ENCODE results near the gene YIF1A. TPM values are rescaled to one million over a fixed set of nuclear protein-coding genes. Genes with fewer than 3 reads are reported as not detected.
A peak's percentile ranks its signal among the peaks of the same experiment; 100 is the strongest.

Gene YIF1A, protein sequence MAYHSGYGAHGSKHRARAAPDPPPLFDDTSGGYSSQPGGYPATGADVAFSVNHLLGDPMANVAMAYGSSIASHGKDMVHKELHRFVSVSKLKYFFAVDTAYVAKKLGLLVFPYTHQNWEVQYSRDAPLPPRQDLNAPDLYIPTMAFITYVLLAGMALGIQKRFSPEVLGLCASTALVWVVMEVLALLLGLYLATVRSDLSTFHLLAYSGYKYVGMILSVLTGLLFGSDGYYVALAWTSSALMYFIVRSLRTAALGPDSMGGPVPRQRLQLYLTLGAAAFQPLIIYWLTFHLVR
- total RNA-seq = 120 and 142 TPM in 2 replicates

DNA sequence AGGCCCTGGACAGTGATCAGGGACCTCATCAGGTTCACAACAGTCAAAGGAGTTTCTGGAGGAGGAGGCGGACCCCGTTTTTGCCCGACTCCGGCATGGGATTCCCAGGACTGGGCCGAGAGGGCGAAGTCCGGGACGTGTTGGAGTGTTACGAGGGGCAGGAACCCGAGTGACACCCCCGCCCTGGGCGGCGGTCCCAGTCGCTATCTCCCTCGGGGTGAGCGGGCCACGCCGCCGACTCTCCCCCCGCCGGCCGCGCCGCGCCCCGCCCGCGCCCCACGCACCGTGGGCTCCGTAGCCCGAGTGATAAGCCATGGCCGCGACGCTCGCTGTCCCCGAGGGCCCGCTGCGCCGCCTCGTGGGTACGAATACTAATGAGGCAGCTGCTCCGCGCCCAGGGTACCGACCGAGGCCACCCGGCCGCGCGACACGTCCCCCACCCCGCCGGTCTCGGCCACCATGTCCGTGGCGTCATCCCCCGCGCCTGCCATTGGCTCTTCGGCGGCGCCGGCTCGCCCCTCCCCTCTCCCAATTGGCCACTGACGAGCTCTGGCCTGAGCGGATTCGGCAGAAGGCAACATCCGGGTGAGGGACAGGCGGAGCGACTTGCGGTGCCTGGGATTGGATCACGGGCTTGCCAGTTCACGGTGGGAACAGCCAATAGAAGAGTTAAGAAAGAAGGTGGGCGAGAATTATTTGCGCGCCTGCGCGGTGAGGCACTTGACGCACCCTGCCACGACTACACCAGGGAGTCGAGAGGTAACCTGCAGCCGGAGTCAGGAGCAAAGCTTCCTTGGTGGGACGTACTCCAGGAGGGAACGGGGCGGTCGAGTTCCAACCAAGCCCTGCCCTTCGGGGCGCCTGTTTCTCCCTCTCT, at the start of gene YIF1A:
TSS of gene YIF1A (minus strand) at position 473 of the 877 bp plus-strand sequence. CDS start at position 315, 158 bp downstream.
- DNase-seq (ENCODE audit: extremely low read depth, low read depth, low spot score) = peak; percentile 93

DNA sequence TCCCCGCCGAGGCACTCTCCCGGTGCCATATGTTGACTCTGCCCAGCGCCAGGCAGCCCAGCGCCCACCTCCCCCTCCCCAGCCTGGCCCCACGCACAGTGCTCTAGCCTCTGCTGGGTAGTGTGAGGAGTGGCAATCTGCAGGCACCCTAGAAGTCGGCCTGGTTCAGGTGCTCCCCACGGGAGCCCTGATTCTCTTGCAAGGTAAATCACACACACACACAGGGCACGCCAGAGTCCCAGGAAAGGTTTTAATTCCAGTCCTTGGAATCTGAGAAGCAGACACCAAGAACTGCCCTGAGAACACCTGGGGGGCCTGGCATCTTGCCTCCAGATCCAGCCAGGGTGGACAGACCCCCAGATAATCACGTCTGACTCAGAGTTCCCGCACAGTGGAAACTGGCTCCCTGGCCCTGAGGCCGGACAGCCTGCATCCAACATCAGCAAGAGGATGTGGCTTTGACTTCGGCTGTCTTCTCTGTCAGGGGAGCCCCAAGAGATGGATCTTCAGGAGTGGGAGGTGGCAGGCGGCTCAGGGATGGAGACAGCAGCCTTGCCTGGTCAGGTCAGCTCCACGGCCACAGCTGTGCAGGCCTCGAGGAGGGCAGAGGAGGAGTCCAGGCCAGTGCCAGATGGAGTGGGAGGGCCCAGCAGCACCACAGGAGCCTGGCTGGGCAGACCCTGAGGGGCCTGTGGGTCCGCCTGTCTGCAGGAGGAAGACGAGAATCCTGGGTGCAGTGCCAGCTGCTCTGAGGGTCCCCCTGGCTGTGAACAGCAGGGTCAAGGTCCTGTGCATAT, 48.4 kb upstream of the YIF1A start:
- no peak for DNase-seq (ENCODE audit: extremely low read depth, low read depth, low spot score)

DNA sequence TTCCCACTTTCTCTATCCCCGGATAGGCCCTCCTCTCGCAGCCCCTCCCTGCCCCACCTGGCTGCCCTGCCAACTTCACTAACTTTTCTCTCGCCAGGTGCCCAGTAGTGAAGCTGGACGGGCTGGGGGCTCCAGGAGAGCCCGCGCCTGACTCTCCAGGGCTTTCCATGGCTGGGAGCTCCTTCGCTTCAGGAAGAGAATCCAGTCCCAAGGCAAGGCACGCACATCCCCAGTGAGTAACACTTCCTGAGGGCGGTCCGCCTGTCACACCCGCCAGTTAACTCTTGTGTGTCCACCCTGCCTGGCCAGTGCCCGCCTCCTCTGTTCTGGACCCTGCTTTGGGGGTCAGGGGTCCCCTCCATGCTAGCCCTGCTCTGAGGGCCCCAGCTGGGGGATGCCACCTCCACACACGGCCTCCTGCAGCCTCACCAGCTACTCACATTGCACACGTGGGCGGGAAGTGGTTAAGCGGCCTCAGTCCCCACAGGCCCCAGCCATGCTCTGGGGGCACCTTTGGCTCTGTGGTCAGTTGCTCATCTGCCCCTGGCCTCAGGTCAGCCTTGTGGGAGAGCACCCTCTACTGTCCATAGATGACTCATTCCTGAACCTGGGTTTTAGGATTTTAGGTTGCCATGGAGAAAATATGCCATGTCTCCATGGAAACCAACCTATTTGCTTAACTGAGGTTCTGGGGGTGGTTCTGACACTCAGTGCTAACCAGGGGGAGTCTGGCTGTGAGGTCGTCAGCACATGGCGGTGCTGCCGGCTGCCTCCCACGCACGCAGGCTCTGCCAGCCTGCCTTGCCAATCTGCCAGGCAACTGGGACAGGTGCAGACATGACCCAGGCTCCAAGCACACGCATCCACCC, 47.5 kb upstream of the YIF1A start, which contains the start of gene RIN1:
TSS of gene RIN1 (minus strand) at position 201 of the 869 bp plus-strand sequence. CDS start at position 169, 32 bp downstream.
- peak; percentile 63 for DNase-seq (ENCODE audit: extremely low read depth, low read depth, low spot score)

DNA sequence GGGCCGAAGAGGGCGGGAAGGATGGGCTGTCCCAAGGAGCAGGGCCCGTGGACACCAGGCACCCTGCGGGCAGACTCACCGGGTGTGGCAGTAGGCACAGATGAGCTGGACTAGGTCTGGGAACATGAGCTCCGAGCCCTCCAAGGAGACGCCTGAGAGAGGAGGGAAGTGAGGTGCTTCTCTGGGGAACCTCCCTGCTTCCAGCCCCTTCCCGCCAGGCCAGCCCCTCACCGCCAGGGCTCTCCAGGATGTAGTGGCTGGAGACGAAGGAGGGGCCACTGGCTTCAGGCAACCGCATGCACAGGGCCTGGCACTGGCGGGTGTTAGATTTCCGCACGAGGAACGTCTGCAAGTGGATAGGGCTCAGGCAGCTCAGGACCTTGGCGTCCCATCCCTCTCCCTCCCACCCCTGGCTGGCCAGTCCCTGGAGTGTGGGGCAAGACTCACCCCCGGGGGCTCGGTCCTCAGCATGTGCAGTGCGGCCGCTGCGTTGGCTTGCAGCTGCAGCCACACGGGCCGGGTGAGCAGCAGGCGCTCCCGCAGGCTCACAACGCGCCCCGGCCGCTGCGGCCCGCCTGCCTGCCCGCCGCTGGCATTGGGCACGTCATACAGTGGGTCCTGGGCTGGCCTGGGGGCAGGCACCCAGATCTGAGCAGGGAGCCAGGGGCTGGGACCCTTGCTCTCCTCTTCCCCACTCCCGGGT, 46.7 kb upstream of the YIF1A start:
- no peak for DNase-seq (ENCODE audit: extremely low read depth, low read depth, low spot score)

DNA sequence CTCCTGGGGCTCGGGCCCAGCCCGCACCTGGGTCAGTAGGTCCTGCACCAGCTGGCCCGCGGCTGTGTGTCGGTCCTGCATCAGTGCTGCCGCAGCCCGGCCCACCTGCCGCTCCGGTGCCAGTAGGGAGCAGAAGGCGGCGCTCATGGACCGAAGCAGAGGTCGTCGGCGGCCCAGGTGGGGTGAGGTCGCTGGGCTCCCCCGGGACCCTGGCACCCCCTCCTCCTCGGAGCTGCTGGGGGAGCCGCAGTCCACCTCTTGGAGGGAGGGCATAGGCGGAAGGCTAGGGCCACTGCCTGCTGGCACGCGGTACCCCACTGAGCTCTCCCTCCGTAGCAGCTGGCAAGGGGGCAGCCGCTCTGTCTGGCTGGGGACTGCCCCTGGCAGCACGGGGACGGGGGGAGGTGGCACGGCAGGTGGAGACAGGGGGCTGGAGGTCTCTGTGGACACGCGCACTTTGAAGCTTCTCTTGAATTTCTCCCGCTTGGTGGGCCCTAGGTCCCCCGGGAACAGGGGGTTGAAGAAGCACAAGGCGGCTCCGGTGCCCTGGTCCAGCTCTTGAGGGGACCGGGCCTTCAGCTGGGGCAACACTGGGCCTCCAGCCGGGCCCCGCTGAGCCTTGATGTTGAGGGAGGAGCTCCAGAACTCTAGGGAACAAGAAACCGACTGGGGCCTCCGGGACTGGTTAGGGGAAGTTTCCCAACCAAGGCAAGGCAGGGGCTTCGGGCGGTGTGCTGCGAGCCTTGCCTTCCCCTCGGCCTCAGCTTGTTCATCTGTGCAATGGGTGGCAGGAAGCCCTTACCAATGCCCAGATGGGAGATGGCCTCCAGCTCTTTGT, 45.9 kb upstream of the YIF1A start:
- DNase-seq (ENCODE audit: extremely low read depth, low read depth, low spot score) = no peak

DNA sequence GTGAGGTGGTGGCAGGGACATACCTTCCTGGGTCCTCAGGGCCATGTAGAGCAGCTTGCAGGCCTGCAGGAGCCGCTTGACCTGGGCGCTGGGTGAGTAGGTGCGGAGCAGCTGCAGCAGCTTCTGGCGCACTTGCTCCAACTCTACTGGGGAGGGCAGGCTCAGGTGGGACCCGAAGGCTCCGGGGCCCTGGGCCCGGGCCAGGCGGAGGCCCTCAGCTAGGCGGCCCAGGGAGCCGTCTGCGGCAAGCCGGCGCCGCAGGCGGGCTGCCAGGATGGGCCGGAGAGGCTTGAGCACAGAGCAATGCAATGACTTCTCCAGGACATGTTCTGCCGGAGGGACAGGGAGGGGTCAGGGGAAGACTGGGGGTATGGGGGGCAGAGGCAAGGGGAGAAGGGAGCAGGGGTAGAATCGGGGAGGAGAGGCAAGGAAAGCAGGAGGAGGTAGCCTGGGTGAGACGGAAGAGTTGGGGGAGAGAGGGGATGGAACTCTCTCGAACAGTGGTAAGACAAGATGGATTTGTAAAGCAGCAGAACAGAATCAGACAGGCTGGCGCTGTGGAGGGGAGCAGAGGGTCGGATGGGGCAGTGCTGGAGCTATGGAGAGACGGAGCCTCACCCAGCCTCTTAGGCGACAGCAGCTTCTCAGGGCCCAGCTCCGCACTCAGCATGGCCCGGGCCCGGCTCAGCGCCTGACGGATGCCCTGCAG, 45.1 kb upstream of the YIF1A start:
- no peak for DNase-seq (ENCODE audit: extremely low read depth, low read depth, low spot score)

DNA sequence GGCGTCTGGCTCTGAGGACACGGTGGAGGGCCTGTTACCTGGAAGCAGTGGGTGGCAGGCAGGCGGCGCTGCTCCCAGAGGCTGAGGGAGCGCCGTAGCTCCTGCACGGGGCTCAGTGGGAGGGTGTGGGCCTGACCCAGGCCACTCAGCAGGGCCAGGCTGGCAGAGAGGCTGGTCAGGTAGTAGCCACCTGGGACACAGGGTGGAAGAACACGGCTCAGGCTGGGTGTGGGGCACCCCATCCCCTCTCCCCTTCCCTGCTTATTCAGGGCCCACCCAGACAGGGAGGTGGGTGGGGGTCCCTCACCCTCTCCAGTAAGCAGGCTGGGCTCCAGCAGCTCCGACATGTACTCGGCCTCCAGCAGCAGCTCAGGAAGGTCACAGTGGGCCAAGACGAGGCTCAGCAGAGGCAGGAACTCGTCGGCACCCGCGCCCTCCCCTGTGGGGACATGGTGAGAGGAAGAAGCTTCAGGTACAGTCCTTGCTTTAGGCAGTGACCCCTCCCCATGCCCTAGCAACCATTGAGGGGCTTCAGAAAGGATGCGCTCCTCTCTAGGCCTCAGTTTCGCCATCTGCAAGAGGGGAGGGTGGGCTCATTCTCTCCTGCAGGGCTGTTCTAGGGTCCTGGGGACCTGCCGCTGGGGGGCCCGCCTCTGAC, 44.4 kb upstream of the YIF1A start:
- DNase-seq (ENCODE audit: extremely low read depth, low read depth, low spot score) = no peak

DNA sequence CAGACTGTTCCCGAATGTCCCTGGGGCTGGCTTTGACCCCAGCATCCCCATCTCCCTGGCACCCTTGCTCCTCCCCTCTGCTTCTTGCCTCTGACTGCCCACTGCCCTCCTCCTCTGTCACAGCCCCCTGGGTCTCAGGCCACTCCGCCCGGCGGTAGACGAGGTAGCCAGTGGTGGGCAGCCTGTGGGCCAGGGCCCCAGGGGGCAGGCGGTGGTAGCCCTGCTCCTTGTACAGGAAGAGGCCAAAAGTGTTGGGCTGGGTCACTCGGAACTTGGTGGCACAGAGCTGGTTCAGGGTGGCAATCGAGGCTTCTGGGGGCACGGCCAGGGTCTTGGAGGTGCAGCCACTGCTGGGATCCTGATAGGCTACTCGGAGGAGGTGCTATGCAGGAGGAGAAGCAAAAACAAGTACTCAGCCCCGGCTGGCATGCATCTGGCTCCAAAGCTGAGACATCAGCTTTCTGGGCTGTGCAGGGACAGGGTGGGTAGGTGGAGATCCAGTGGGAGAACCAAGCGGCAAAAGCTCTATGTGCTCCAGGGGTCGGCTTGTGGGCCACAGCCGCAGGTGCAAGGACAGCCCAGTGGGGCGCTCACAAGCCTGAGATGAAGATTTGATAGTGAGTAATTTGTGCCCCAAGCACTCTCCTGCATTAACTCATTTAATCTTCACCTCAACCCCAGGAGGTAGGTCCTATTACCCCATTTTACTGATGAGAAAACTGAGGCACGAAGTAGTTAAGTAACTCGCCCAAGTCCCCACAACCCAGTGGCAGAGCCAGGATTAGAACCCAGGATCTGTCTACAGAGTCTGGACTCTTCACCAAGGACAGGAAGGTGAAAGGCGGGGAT, 43.7 kb upstream of the YIF1A start:
- no peak for DNase-seq (ENCODE audit: extremely low read depth, low read depth, low spot score)

DNA sequence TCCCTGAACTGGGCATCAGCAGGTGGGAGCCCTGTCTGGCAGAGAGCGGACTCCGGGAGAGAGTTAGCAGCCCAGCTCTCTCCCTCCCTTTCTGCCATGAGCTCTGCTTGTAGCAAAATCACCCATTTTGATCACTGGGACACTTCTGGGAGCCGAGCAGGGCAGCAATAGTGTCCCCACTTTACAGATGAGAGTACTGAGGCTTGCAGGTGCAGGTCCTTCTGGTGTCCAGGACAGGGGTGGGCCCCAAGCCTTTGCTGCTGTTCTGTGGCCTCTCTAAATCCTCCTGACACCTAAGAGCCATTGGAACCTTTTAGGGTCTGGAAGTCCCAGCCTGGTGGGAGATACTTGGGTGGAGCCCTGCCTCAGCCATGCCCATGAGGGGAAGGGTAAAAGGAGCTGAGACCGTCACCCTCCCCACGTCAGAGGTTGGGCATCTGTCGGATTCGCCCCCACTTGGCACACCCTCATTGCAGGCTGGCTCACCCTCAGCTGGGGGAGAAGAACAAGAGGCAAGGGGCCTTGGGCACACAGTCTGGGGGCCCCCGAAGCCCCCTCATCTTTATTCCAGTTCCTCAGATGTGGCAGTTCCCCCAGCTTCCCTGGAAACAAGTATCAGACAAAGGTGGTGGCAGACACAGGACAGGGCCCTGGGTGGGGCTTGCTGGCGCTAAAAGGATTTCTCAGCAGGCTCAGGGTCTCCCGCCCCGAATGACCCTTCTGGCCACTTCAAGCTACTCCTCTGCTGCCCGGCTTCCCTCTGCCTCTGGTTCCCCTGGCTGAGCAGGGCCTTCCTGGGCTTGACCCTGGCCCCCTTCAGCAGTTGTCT, 42.8 kb upstream of the YIF1A start:
- no peak for DNase-seq (ENCODE audit: extremely low read depth, low read depth, low spot score)

DNA sequence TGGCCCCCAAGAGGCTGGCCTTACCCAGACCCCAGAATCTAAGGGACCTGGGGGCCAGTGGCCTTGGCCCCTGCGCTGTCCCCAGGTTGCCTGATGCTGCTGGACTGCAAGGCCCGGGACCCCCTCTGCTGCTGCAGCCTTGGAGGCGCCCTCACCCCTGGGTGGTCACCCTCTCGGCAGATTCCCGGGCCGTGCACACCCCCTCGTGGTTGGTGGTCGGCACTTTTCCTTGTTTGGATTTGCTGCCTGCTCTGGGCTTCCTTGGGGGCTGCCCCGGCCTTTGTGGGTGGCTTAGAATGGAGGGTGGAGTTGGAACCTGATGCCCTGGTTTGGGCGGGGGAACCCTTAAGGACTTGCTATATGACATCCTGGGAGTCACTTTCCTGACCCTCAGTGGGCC, 42.0 kb upstream of the YIF1A start:
- DNase-seq (ENCODE audit: extremely low read depth, low read depth, low spot score) = no peak

DNA sequence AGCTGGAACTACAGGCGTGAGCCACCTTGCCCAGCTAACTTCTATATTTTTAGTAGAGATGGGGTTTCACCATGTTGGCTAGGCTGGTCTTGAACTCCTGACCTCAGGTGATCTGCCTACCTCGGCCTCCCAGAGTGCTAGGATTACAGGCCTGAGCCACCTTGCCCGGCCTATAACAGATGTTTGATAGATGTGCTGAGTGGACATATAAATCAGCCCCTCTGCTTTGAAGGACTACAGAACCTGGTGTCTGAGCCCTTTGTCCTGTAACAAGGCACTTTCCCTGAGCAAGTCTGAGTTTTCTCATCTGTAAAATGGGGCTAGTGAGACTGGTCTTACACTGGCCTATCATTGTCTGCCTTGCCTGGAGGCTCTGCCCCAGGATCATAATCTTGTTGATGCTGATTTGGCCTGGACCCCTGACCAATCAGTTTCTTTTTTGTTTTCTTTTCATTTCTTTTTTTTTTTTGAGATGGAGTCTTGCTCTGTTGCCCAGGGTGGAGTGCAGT, 40.3 kb upstream of the YIF1A start:
- no peak for DNase-seq (ENCODE audit: extremely low read depth, low read depth, low spot score)

DNA sequence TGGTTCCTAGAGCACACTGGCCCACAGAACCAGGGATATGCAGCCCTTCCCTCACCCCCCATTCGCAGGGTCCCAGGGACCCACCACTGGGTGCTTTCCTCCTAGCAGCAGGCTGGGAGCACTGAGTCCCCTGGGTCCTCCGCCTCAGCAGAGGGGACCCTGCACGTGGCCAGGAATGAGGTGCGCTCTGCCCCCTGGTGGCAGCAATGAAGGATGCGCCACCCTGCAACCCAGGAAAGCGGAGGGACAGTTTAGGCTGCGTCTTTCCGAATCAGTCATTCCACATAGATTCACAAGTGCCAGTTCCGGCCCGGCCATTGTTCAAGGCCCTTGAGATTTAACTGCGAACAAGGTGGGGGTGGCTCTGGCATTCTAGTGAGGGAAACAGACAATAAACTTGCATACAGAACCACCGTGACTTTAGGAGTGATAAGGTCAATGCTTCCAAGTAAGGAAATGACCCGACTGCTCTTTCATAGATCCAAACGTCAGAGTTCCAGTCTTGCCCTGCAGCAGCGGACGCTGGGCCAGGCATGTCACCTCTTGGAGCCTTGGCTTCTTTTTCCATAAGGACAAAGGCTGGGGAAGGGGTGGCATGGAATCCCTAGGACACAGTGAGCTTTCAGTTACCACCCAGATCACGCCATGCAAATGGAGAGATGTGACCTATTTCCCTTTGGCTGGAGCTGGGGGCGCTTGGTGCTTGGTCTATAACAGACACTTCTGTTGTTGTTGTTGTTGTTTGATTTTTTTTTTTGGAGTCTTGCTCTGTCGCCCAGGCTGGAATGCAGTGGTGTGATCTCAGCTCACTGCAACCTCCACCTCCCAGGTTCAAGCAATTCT, 39.6 kb upstream of the YIF1A start:
- no peak for DNase-seq (ENCODE audit: extremely low read depth, low read depth, low spot score)

DNA sequence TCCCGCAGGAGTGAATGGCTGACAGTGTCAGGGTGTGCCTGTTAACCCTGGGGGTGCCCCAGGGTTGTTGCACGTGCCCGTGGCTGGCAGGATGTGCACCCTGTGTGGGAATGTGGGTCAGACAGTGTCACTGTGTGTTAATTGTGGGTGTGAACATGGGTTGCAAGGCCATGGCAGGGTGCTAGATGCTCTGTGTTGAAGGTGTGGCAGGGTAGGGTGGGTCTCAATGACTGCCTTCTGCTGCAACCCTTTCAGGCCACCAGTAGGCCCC, 39.0 kb upstream of the YIF1A start:
- DNase-seq (ENCODE audit: extremely low read depth, low read depth, low spot score) = no peak

DNA sequence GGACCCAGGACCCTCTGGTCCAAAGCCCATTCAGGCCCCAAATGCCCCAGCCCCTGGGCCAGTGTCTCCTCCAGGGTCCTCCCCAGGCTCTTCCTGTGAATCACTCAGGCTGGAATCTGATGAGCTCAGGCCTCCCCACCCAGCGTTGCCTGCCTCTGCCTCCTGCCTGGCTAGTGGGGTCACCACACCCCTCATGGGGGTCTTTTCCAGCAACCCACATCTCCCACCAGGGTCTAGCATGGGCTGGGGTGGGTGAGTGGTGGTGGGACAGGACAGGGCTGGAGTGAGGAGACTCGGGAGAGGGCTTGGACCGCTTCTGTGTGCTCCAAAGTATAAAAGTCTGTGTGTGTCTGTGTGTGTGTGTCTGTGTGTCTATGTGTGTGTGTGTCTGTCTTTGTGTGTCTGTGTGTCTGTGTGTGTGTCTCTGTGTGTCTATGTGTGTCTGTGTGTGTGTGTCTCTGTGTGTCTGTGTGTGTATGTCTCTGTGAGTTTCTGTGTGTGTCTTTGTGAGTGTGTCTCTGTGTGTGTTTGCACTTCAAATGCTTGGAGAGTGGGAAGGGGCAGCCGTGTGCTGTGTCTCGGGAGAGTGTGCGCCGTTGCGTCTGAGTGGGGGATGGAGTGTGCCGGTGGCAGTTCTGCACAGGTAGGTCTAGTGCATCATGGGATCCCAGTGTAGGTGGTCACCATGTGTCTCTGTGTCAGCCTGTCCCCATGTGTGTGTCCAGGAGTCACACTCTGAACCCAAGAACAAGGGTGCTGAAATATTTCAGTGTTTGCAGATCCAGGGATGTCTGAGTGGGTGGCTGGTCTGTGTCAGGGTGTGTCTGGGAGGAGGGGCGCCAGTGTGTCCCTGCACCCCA, 38.5 kb upstream of the YIF1A start:
- DNase-seq (ENCODE audit: extremely low read depth, low read depth, low spot score) = no peak

Measured in glomerular endothelial cell (primary cell).